Fibroblast of lung (primary cell): ENCODE measurements around the gene CELSR3. TPM values are rescaled to one million over a fixed set of nuclear protein-coding genes. Genes with fewer than 3 reads are reported as not detected.

Source experiments
- DNase-seq, 2 donors: peaks; one replicate each; pipeline versions ENCODE4 v3.0.0 to v3.0.0-alpha.2; 2010; ENCODE audit warnings: low read depth in 2 of 2
- H2AFZ ChIP-seq: 2 replicates; pipeline ENCODE4 v1.5.1; 2012; ENCODE audit warnings: low read length, control low read depth, inconsistent platforms
- H3K27ac ChIP-seq: 2 replicates; pipeline ENCODE4 v1.5.1; 2011; ENCODE audit warnings: low read length, control low read depth; ENCODE audit not compliant: insufficient read depth
- H3K27me3 ChIP-seq: 2 replicates; pipeline ENCODE4 v1.5.1; 2011; ENCODE audit warnings: mild to moderate bottlenecking, low read length; ENCODE audit not compliant: control insufficient read depth, insufficient read depth
- H3K36me3 ChIP-seq: 2 replicates; pipeline ENCODE4 v1.5.1; 2011; ENCODE audit warnings: low read length; ENCODE audit not compliant: control insufficient read depth, insufficient read depth
- H3K4me1 ChIP-seq: 2 replicates; pipeline ENCODE4 v1.5.1; 2011; ENCODE audit warnings: low read length; ENCODE audit not compliant: control insufficient read depth, insufficient read depth; ENCODE audit errors: extremely low read depth
- H3K4me2 ChIP-seq: 2 replicates; pipeline ENCODE4 v1.5.1; 2011; ENCODE audit warnings: low read length, control low read depth; ENCODE audit not compliant: insufficient read depth; ENCODE audit errors: extremely low read depth
- H3K4me3 ChIP-seq, 4 experiments: fragments of 200-600 bp in 1 of 4; sonication (generic) in 1 of 4; replicated peaks in 1 of 4; 2 replicates each; pipeline ENCODE4 v1.5.1; 2011 to 2016; ENCODE audit warnings: low read length in 4 of 4, low read depth in 3 of 4, mild to moderate bottlenecking in 3 of 4, control low read depth in 2 of 4, inconsistent platforms in 1 of 4, mixed read lengths in 1 of 4; ENCODE audit not compliant: insufficient read depth in 1 of 4; ENCODE audit errors: control extremely low read depth in 1 of 4
- H3K79me2 ChIP-seq: 2 replicates; pipeline ENCODE4 v1.5.1; 2012; ENCODE audit warnings: mild to moderate bottlenecking, low read length, inconsistent platforms; ENCODE audit not compliant: control insufficient read depth, insufficient read depth
- H3K9ac ChIP-seq: 2 replicates; pipeline ENCODE4 v1.5.1; 2011; ENCODE audit warnings: mild to moderate bottlenecking, low read length, control low read depth; ENCODE audit not compliant: insufficient read depth
- H3K9me3 ChIP-seq: 2 replicates; pipeline ENCODE4 v1.5.1; 2012; ENCODE audit warnings: low read depth, low read length; ENCODE audit not compliant: control insufficient read depth, insufficient read depth
- H4K20me1 ChIP-seq: 2 replicates; pipeline ENCODE4 v1.5.1; 2011; ENCODE audit warnings: low read length; ENCODE audit not compliant: control insufficient read depth, insufficient read depth; ENCODE audit errors: extremely low read depth
- CTCF ChIP-seq, 2 donors: IDR thresholded peaks in 1 of 2; conservative IDR thresholded peaks in 1 of 2; 1 replicate in 1 of 2; 2 replicates in 1 of 2; pipeline ENCODE4 v1.5.1; 2011 to 2012; ENCODE audit warnings: low read length in 2 of 2, control low read depth in 1 of 2, inconsistent platforms in 1 of 2, low read depth in 1 of 2, mild to moderate bottlenecking in 1 of 2
- EZH2 ChIP-seq: IDR thresholded peaks from 2 replicates; pipeline ENCODE4 v1.5.1; 2012; ENCODE audit warnings: low read length, control low read depth, mild to moderate bottlenecking; ENCODE audit errors: missing control alignments
- polyA plus RNA-seq, 2 donors: library from polyadenylated mRNA; depleted of rRNA in 1 of 2; stranded (reverse) in 1 of 2; unstranded in 1 of 2; fragments of >200 nt; gene quantifications; 2 replicates each; pipeline ENCODE4 v1.2.1, GENCODE V29; 2011 to 2012; ENCODE audit warnings: missing spikeins in 1 of 2
- total RNA-seq: library from RNA; depleted of rRNA; stranded (reverse); fragments of >200 nt; gene quantifications from 2 replicates; pipeline ENCODE4 v1.2.1, GENCODE V29; 2014

Gene CELSR3
- total and polyA plus RNA-seq, 2 donors (not counting 1 experiment from before 2014, with no cell fraction given) = 0.44 to 2.1 TPM

GRCh38 chr3:48695393-48695753, 32.7 kb upstream of the CELSR3 start:
- peaks cover under 1% of the 10 kb centered on the region for H4K20me1 ChIP-seq
- peak overlapping the region; percentile 2 to 40 (median 32) for H3K4me3 ChIP-seq
- peak overlapping the region; percentile 87 for H3K4me2 ChIP-seq
- peak; percentile 62 to 77 for DNase-seq
- H3K27me3 ChIP-seq = no peaks in the 10 kb centered on the region
- H3K36me3 ChIP-seq = peaks cover 19% of the 10 kb centered on the region
- H3K9ac ChIP-seq = peak overlapping the region; percentile 62
- H3K9me3 ChIP-seq = no peaks in the 10 kb centered on the region
- H3K4me1 ChIP-seq = peaks cover 17% of the 10 kb centered on the region
- no peak overlapping the region for H2AFZ ChIP-seq
- H3K79me2 ChIP-seq = peaks cover 70% of the 10 kb centered on the region
- no peak for TF ChIP-seq EZH2
- no peak for TF ChIP-seq CTCF (conservative IDR thresholded peaks at IDR 0.05 in 1 of 2, IDR thresholded peaks at IDR 0.05 in 1 of 2; ENCODE audit: low read depth in 1 of 2, low read length in 2 of 2)
- peak overlapping the region; percentile 61 for H3K27ac ChIP-seq

GRCh38 chr3:48694610-48695392, 32.1 kb upstream of the CELSR3 start:
- no peak overlapping the region for H2AFZ ChIP-seq
- peak overlapping the region; percentile 28 to 40 (median 36) for H3K4me3 ChIP-seq
- no peak for TF ChIP-seq CTCF (conservative IDR thresholded peaks at IDR 0.05 in 1 of 2, IDR thresholded peaks at IDR 0.05 in 1 of 2; ENCODE audit: low read depth in 1 of 2, low read length in 2 of 2)
- no peak for TF ChIP-seq EZH2
- H4K20me1 ChIP-seq = no peaks in the 10 kb centered on the region
- H3K4me2 ChIP-seq = peak overlapping the region; percentile 87
- peaks cover 24% of the 10 kb centered on the region for H3K36me3 ChIP-seq
- peaks cover 17% of the 10 kb centered on the region for H3K4me1 ChIP-seq
- H3K9ac ChIP-seq = peak overlapping the region; percentile 62
- no peaks in the 10 kb centered on the region for H3K9me3 ChIP-seq
- H3K79me2 ChIP-seq = peaks cover 64% of the 10 kb centered on the region
- H3K27me3 ChIP-seq = no peaks in the 10 kb centered on the region
- DNase-seq = peak; percentile 87 to 94
- H3K27ac ChIP-seq = peak overlapping the region; percentile 61

- Histone ChIP-seq H4K20me1 (no peaks in the 10 kb centered on the region), H3K27me3 (no peaks in the 10 kb centered on the region), H3K4me2 (peak overlapping the region; percentile 87), H3K27ac (peak overlapping the region; percentile 61), H3K4me3 (peak overlapping the region in 1 of 4 experiments; percentile 38), H2AFZ (no peak overlapping the region), H3K9ac (no peak overlapping the region), H3K4me1 (peaks cover 17% of the 10 kb centered on the region), H3K9me3 (no peaks in the 10 kb centered on the region), H3K79me2 (peaks cover 55% of the 10 kb centered on the region), H3K36me3 (peaks cover 30% of the 10 kb centered on the region)
- no peak for DNase-seq
- TF ChIP-seq CTCF (conservative IDR thresholded peaks at IDR 0.05 in 1 of 2, IDR thresholded peaks at IDR 0.05 in 1 of 2; ENCODE audit: low read depth in 1 of 2, low read length in 2 of 2) = no peak
- TF ChIP-seq EZH2 = no peak
These were observed 31.1 kb upstream of the CELSR3 start for GRCh38 chr3:48693826-48694225.
